ENCODE data around the gene CCL15.
"Not testable (repeated sequence)": the region's sequence is repeated elsewhere in the genome, so short reads cannot be mapped to it uniquely, and the experiment has no call there.

CCL15 gene

GRCh38 chr17:36001862-36002603 lies 680 bp upstream of the CCL15 start:
- Histone ChIP-seq H3K27me3 (peaks cover 14% of the 10 kb centered on the region), H3K36me3 (no peaks in the 10 kb centered on the region), H3K4me1 (no peaks in the 10 kb centered on the region), H3K9me3 (no peaks in the 10 kb centered on the region), H3K4me3 (ENCODE audit: low read depth, low read length) (no peak overlapping the region)
- TF ChIP-seq CTCF (IDR thresholded peaks at IDR 0.05; ENCODE audit: low read depth, low read length): no peak
- DNase-seq: no peak

GRCh38 chr17:36000732-36001109 lies 632 bp downstream of the CCL15 start:
- TF ChIP-seq CTCF (IDR thresholded peaks at IDR 0.05; ENCODE audit: low read depth, low read length): no peak
- Histone ChIP-seq H3K36me3 (no peaks in the 10 kb centered on the region), H3K4me3 (ENCODE audit: low read depth, low read length) (no peak overlapping the region), H3K9me3 (no peaks in the 10 kb centered on the region), H3K4me1 (no peaks in the 10 kb centered on the region), H3K27me3 (peaks cover 21% of the 10 kb centered on the region)
- no peak for DNase-seq

GRCh38 chr17:35998756-35999155 lies 2.6 kb downstream of the CCL15 start:
- Histone ChIP-seq H3K36me3 (no peaks in the 10 kb centered on the region), H3K9me3 (no peaks in the 10 kb centered on the region), H3K4me3 (ENCODE audit: low read depth, low read length) (no peak overlapping the region), H3K4me1 (no peaks in the 10 kb centered on the region), H3K27me3 (peaks cover 28% of the 10 kb centered on the region)
- TF ChIP-seq CTCF (IDR thresholded peaks at IDR 0.05; ENCODE audit: low read depth, low read length): no peak
- no peak for DNase-seq

GRCh38 chr17:35998018-35998545 lies 3.3 kb downstream of the CCL15 start:
- TF ChIP-seq CTCF (IDR thresholded peaks at IDR 0.05; ENCODE audit: low read depth, low read length): no peak
- Histone ChIP-seq H3K4me3 (ENCODE audit: low read depth, low read length) (no peak overlapping the region), H3K27me3 (peaks cover 28% of the 10 kb centered on the region), H3K9me3 (no peaks in the 10 kb centered on the region), H3K36me3 (no peaks in the 10 kb centered on the region), H3K4me1 (no peaks in the 10 kb centered on the region)
- no peak for DNase-seq

GRCh38 chr17:35995346-35995745 lies 6.0 kb downstream of the CCL15 start:
- H3K36me3 ChIP-seq; DNase-seq; H3K9me3 ChIP-seq; H3K4me1 ChIP-seq; H3K4me3 ChIP-seq (ENCODE audit: low read depth, low read length): not testable (repeated sequence)
- H3K27me3 ChIP-seq: peaks cover 20% of the 10 kb centered on the region

GRCh38 chr17:35991075-35991474 lies 10.3 kb downstream of the CCL15 start:
- no peak for DNase-seq
- Histone ChIP-seq H3K9me3 (no peaks in the 10 kb centered on the region), H3K27me3 (peaks cover 14% of the 10 kb centered on the region), H3K36me3 (no peaks in the 10 kb centered on the region), H3K4me1 (no peaks in the 10 kb centered on the region), H3K4me3 (ENCODE audit: low read depth, low read length) (no peak overlapping the region)
- no peak for TF ChIP-seq CTCF (IDR thresholded peaks at IDR 0.05; ENCODE audit: low read depth, low read length)
